H1 (cell line): ENCODE measurements around the gene CD34. TPM values are rescaled to one million over a fixed set of nuclear protein-coding genes. Genes with fewer than 3 reads are reported as not detected.

Experiments
- CTCF ChIA-PET: fragments of 300-600 bp; sonication (Branson Sonifier 250); formaldehyde crosslinking; loops from one replicate; lab custom pipeline; 2021; ENCODE audit not compliant: partially characterized antibody; lab: Charles Lee
- POLR2A ChIA-PET: fragments of 300-600 bp; sonication (Branson Sonifier 250); formaldehyde crosslinking; loops from one replicate; lab custom pipeline; 2021; ENCODE audit warnings: inconsistent platforms; ENCODE audit not compliant: partially characterized antibody; lab: Charles Lee
- DNase-seq, 2 experiments: peaks; one replicate each; pipeline versions ENCODE4 v3.0.0 to v3.0.0-alpha.2; 2010 to 2022; ENCODE audit warnings: low spot score in 2 of 2, low read depth in 1 of 2, mixed read lengths in 1 of 2
- FAIRE-seq: peaks from 2 replicates; lab custom pipeline; 2011; peaks lifted over from hg19 to GRCh38; lab: Jason Lieb, UNC
- H2AFZ ChIP-seq: 2 replicates; pipeline ENCODE4 v1.8.1; 2012; ENCODE audit warnings: low read length, inconsistent platforms
- H2AK5ac ChIP-seq: 2 replicates; pipeline ENCODE4 v1.6.1; 2013; ENCODE audit warnings: low read depth, low read length
- H2BK120ac ChIP-seq: replicated peaks from 2 replicates; pipeline ENCODE3; 2013; ENCODE audit warnings: low read depth, low read length, inconsistent platforms
- H2BK12ac ChIP-seq: 2 replicates; pipeline ENCODE4 v1.6.1; 2013; ENCODE audit warnings: low read depth, low read length
- H2BK15ac ChIP-seq: 2 replicates; pipeline ENCODE4 v1.6.1; 2013; ENCODE audit warnings: low read length
- H2BK20ac ChIP-seq: 2 replicates; pipeline ENCODE4 v1.6.1; 2013; ENCODE audit warnings: low read length
- H2BK5ac ChIP-seq: 2 replicates; pipeline ENCODE4 v1.6.1; 2013; ENCODE audit warnings: low read depth, low read length
- H3K14ac ChIP-seq: 2 replicates; pipeline ENCODE4 v1.6.1; 2013; ENCODE audit warnings: inconsistent platforms; ENCODE audit not compliant: insufficient read length
- H3K18ac ChIP-seq: 2 replicates; pipeline ENCODE4 v1.6.1; 2013; ENCODE audit warnings: low read length; ENCODE audit errors: extremely low read depth
- H3K23ac ChIP-seq: 2 replicates; pipeline ENCODE4 v1.6.1; 2013; ENCODE audit warnings: inconsistent platforms; ENCODE audit not compliant: insufficient read length
- H3K23me2 ChIP-seq: 2 replicates; pipeline ENCODE4 v1.6.1; 2013; ENCODE audit warnings: low read depth, low read length
- H3K27ac ChIP-seq: 2 replicates; pipeline ENCODE4 v1.6.1; 2011; ENCODE audit warnings: low read depth, low read length, inconsistent platforms
- H3K27me3 ChIP-seq, 4 experiments: replicated peaks in 1 of 4; 1 replicate in 1 of 4; 2 replicates in 3 of 4; pipeline versions ENCODE4 v1.6.1 to v1.8.1; 2011 to 2013; ENCODE audit warnings: low read length in 3 of 4, mild to moderate bottlenecking in 3 of 4, inconsistent platforms in 2 of 4, mixed read lengths in 2 of 4, moderate library complexity in 1 of 4; ENCODE audit not compliant: control insufficient read depth in 3 of 4, insufficient read depth in 3 of 4; ENCODE audit errors: extremely low read depth in 1 of 4
- H3K36me3 ChIP-seq, 4 experiments: 2 replicates each; pipeline versions ENCODE4 v1.6.1 to v1.8.1; 2011 to 2013; ENCODE audit warnings: mild to moderate bottlenecking in 4 of 4, low read length in 3 of 4, moderate library complexity in 2 of 4, control low read depth in 1 of 4, inconsistent platforms in 1 of 4; ENCODE audit not compliant: insufficient read depth in 4 of 4, control insufficient read depth in 2 of 4
- H3K4ac ChIP-seq: replicated peaks from 2 replicates; pipeline ENCODE3; 2013; ENCODE audit warnings: low read length, low read depth, mixed read lengths, inconsistent platforms; ENCODE audit not compliant: insufficient read length
- H3K4me1 ChIP-seq, 4 experiments: replicated peaks in 1 of 4; 1 replicate in 1 of 4; 2 replicates in 3 of 4; pipeline versions ENCODE4 v1.6.1 to v1.8.1; 2011 to 2013; ENCODE audit warnings: low read length in 3 of 4, inconsistent platforms in 2 of 4, mixed read lengths in 1 of 4; ENCODE audit not compliant: insufficient read depth in 4 of 4, control insufficient read depth in 3 of 4
- H3K4me2 ChIP-seq, 2 experiments: 2 replicates each; pipeline versions ENCODE4 v1.6.1 to v1.8.1; 2011 to 2013; ENCODE audit warnings: low read depth in 2 of 2, low read length in 2 of 2, control low read depth in 1 of 2, inconsistent platforms in 1 of 2, mild to moderate bottlenecking in 1 of 2; ENCODE audit not compliant: insufficient read depth in 1 of 2
- H3K4me3 ChIP-seq, 4 experiments: fragments of 200-600, 300-600 bp in 1 of 4; sonication (generic), shearing (Covaris generic), sonication (Bioruptor Twin) in 1 of 4; 2 replicates each; pipeline versions ENCODE4 v1.5.1 to v1.8.1; 2011 to 2016; ENCODE audit warnings: low read length in 4 of 4, low read depth in 3 of 4, control low read depth in 2 of 4, inconsistent platforms in 2 of 4, mild to moderate bottlenecking in 2 of 4, mixed read lengths in 1 of 4, moderate library complexity in 1 of 4; ENCODE audit not compliant: insufficient read depth in 2 of 4; ENCODE audit errors: extremely low read depth in 1 of 4
- H3K56ac ChIP-seq: replicated peaks from 2 replicates; pipeline ENCODE3; 2013; ENCODE audit warnings: low read depth, mild to moderate bottlenecking, mixed read lengths, low read length, inconsistent platforms; ENCODE audit not compliant: insufficient read length
- H3K79me1 ChIP-seq: 2 replicates; pipeline ENCODE4 v1.6.1; 2013; ENCODE audit warnings: low read depth, low read length, control low read depth
- H3K79me2 ChIP-seq, 2 experiments: 2 replicates each; pipeline versions ENCODE4 v1.6.1 to v1.8.1; 2012 to 2013; ENCODE audit warnings: low read length in 2 of 2, mild to moderate bottlenecking in 2 of 2, inconsistent platforms in 1 of 2; ENCODE audit not compliant: insufficient read depth in 2 of 2, control insufficient read depth in 1 of 2
- H3K9ac ChIP-seq, 4 experiments: replicated peaks in 1 of 4; 1 replicate in 1 of 4; 2 replicates in 3 of 4; pipeline versions ENCODE4 v1.6.1 to v1.8.1; 2011 to 2013; ENCODE audit warnings: low read depth in 3 of 4, low read length in 3 of 4, control low read depth in 2 of 4, mild to moderate bottlenecking in 2 of 4, moderate library complexity in 2 of 4, inconsistent platforms in 1 of 4; ENCODE audit errors: extremely low read depth in 1 of 4
- H3K9me3 ChIP-seq, 2 experiments: 2 replicates each; pipeline versions ENCODE4 v1.6.1 to v1.8.1; 2012 to 2013; ENCODE audit warnings: mild to moderate bottlenecking in 2 of 2, moderate library complexity in 2 of 2, control low read depth in 1 of 2, inconsistent platforms in 1 of 2, low read depth in 1 of 2, low read length in 1 of 2, mixed read lengths in 1 of 2; ENCODE audit not compliant: insufficient read depth in 2 of 2
- H4K20me1 ChIP-seq, 2 experiments: replicated peaks in 1 of 2; 2 replicates each; pipeline versions ENCODE3 to v1.8.1; 2011 to 2013; ENCODE audit warnings: inconsistent platforms in 2 of 2, low read length in 2 of 2, mild to moderate bottlenecking in 1 of 2; ENCODE audit not compliant: insufficient read depth in 2 of 2, control insufficient read depth in 1 of 2
- H4K5ac ChIP-seq: 2 replicates; pipeline ENCODE4 v1.6.1; 2013; ENCODE audit warnings: low read length, low read depth, mixed read lengths, inconsistent platforms; ENCODE audit not compliant: insufficient read length
- H4K8ac ChIP-seq: 2 replicates; pipeline ENCODE4 v1.8.0; 2013; ENCODE audit warnings: mild to moderate bottlenecking, moderate library complexity, low read length, inconsistent platforms; ENCODE audit not compliant: insufficient read depth; ENCODE audit errors: extremely low read depth
- H4K91ac ChIP-seq: replicated peaks from 2 replicates; pipeline ENCODE3; 2013; ENCODE audit warnings: low read length, mixed read lengths, inconsistent platforms; ENCODE audit not compliant: insufficient read length
- ATF2 ChIP-seq: IDR thresholded peaks from 2 replicates; pipeline ENCODE4 v1.6.1; 2012; ENCODE audit warnings: low read length, inconsistent platforms
- WGBS, 2 experiments: shearing (Covaris generic) in 1 of 2; methylation state at CpG; one replicate each; pipeline versions ENCODE4 v1.1.6 to v1.1.7; 2013 to 2015; ENCODE audit warnings: low lambda C conversion rate in 2 of 2, mixed read lengths in 2 of 2, inconsistent platforms in 1 of 2, low coverage in 1 of 2, missing lambda C conversion rate in 1 of 2; ENCODE audit not compliant: insufficient replicate concordance in 2 of 2, insufficient coverage in 1 of 2, insufficient read length in 1 of 2; ENCODE audit errors: extremely low coverage in 1 of 2, missing lambda C conversion rate in 1 of 2; 5-methylcytosine and 5-hydroxymethylcytosine counted together
- polyA plus RNA-seq, 7 experiments: library from polyadenylated mRNA; depleted of rRNA in 3 of 7; stranded (reverse) in 5 of 7; unstranded in 2 of 7; fragments of >200 nt in 5 of 7; fragments of 200-250 nt in 2 of 7; gene quantifications; 1 replicate in 5 of 7; 2 replicates in 1 of 7; 4 replicates in 1 of 7; pipeline versions ENCODE4 v1.2.1 to v1.2.3, GENCODE V29; 2011 to 2013; ENCODE audit warnings: missing spikeins in 2 of 7, mixed read lengths in 2 of 7
- total RNA-seq: library from RNA; stranded (reverse); fragmentation: NEBNext Ultra II Directional; extraction: Animal tissue kit (Norgen Biotek cat#: 25700); gene quantifications from 2 replicates; pipeline ENCODE4 v1.2.1, GENCODE V29; 2021

CD34 gene
- total and polyA plus RNA-seq, 2 of the 8 experiments (the other 6 are each of a cell fraction or from before 2014, with no cell fraction given): 0.39 to 0.54 TPM

GRCh38 chr1:207959141-207959825 lies 48.4 kb upstream of the CD34 start:
- Histone ChIP-seq H4K8ac (no peak overlapping the region), H3K9ac (peak overlapping the region in 3 of 4 experiments; percentile 20 to 54 (median 29); a peak in 3 of 7 replicates), H3K27me3 (peaks cover 24 to 67% (median 50%) of the 10 kb centered on the region in 4 experiments), H2BK5ac (no peak overlapping the region), H3K14ac (no peak overlapping the region), H2BK12ac (no peak overlapping the region), H3K23me2 (peaks cover 6% of the 10 kb centered on the region; the same call in 1 of the 2 replicates), H3K4me3 (peak overlapping the region; percentile 42 to 68 (median 50)), H4K5ac (no peak overlapping the region), H3K27ac (no peak overlapping the region), H3K36me3 (no peaks in the 10 kb centered on the region), H2BK20ac (no peak overlapping the region), H2BK120ac (no peak overlapping the region), H4K91ac (no peak overlapping the region), H3K79me1 (no peaks in the 10 kb centered on the region), H4K20me1 (no peaks in the 10 kb centered on the region), H2AFZ (peak overlapping the region; percentile 51; the same call in 1 of the 2 replicates), H3K4me2 (peak overlapping the region; percentile 78 to 86), H3K56ac (no peak overlapping the region), H3K79me2 (no peaks in the 10 kb centered on the region), H3K4ac (no peak overlapping the region), H2AK5ac (no peak overlapping the region), H3K23ac (no peak overlapping the region), H3K9me3 (no peaks in the 10 kb centered on the region), H3K18ac (0 out of 2 replicates have a peak overlapping the region, but pooled peaks have one; percentile 11), H2BK15ac (peak overlapping the region; percentile 68; the same call in 1 of the 2 replicates), H3K4me1 (peaks cover 0 to 17% (median 5%) of the 10 kb centered on the region in 4 experiments; a peak in 5 of 7 replicates)
- DNase-seq (peak in 1 of 2 experiments; percentile 65), FAIRE-seq (no peak)
- POLR2A ChIA-PET: interaction anchor here (0.6 kb wide), 1 partner anchor 17 kb away, joined by 3 read pairs; no protein-coding TSS in a partner anchor
- 2% methylated on average over 47 of the region's 76 CpGs; no CpG with 5 or more reads in 1 of the 2 experiments for WGBS, 2 experiments
- CTCF ChIA-PET: interaction anchor here (0.7 to 10.0 kb wide), 11 partner anchors 32 to 147 kb away, joined by 3 to 223 read pairs (median 4); partner anchors contain the start of gene CD34
- no peak for TF ChIP-seq ATF2
